ENCODE results near the gene PDE4A. TPM values are rescaled to one million over a fixed set of nuclear protein-coding genes. Genes with fewer than 3 reads are reported as not detected.

PDE4A gene
- total RNA-seq, 2 experiments from 2014 or later, result 24.6 to 25.5 TPM

DNA sequence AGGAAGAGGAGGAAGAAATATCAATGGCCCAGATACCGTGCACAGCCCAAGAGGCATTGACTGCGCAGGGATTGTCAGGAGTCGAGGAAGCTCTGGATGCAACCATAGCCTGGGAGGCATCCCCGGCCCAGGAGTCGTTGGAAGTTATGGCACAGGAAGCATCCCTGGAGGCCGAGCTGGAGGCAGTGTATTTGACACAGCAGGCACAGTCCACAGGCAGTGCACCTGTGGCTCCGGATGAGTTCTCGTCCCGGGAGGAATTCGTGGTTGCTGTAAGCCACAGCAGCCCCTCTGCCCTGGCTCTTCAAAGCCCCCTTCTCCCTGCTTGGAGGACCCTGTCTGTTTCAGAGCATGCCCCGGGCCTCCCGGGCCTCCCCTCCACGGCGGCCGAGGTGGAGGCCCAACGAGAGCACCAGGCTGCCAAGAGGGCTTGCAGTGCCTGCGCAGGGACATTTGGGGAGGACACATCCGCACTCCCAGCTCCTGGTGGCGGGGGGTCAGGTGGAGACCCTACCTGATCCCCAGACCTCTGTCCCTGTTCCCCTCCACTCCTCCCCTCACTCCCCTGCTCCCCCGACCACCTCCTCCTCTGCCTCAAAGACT, 46.9 kb downstream of the PDE4A start:
- no peak for DNase-seq
- ATAC-seq, result no peak
- H3K27ac Mint-ChIP-seq, result no peak overlapping the region
- no peaks in the 10 kb centered on the region for H3K9me3 Mint-ChIP-seq
- intact Hi-C loops (cut with micrococcal nuclease), result no loop called here
- peaks cover 2% of the 10 kb centered on the region for H3K4me1 Mint-ChIP-seq (ENCODE audit: low read depth)
- H3K27me3 Mint-ChIP-seq, result no peaks in the 10 kb centered on the region
- H3K4me3 Mint-ChIP-seq, result no peak overlapping the region
- H3K36me3 Mint-ChIP-seq (ENCODE audit: low read depth), result peaks cover 12% of the 10 kb centered on the region
- ChIA-PET CTCF (interaction anchor here (1.6 to 2.1 kb wide), 2 partner anchors 11 to 12 kb away, joined by 7 to 14 read pairs; no protein-coding TSS in a partner anchor), POLR2A (no interaction called here)
- no peak for TF ChIP-seq CTCF (IDR thresholded peaks at IDR 0.05)

- ChIA-PET POLR2A (no interaction called here), CTCF (interaction anchor here (1.6 kb wide), 1 partner anchor 11 kb away, joined by 7 read pairs; no protein-coding TSS in a partner anchor)
- no peak overlapping the region for H3K27ac Mint-ChIP-seq
- no peak overlapping the region for H3K4me3 Mint-ChIP-seq
- H3K9me3 Mint-ChIP-seq, result no peaks in the 10 kb centered on the region
- no peaks in the 10 kb centered on the region for H3K4me1 Mint-ChIP-seq (ENCODE audit: low read depth)
- no peaks in the 10 kb centered on the region for H3K27me3 Mint-ChIP-seq
- intact Hi-C loops (cut with micrococcal nuclease), result no loop called here
- peaks cover 12% of the 10 kb centered on the region for H3K36me3 Mint-ChIP-seq (ENCODE audit: low read depth)
- no peak for TF ChIP-seq CTCF (IDR thresholded peaks at IDR 0.05)
- ATAC-seq (no peak), DNase-seq (no peak)
Observed at GRCh38 chr19:10468133-10468532, 47.8 kb downstream of the PDE4A start.

DNA sequence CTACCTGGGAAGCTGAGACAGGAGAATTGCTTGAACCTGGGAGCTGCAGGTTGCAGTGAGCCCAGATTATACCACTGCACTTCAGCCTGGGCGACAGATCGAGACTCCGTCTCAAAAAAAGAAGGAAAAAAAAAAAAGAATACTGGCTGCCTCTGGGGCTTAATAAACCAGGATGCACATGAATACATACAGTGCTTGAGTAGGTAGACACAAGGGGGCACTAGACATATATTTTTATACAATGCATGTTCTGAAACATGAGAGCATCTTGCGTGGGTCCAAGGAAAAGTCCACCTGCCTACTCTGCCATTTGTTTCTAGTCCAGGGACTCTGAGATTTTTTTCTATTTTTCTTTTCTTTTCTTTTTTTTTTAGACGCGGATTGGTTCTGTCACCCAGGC, 51.6 kb downstream of the PDE4A start:
- ChIA-PET POLR2A (interaction anchor here (0.7 kb wide), 1 partner anchor 16 kb away, joined by 3 read pairs; no protein-coding TSS in a partner anchor), CTCF (interaction anchor here (0.8 to 2.0 kb wide), 3 partner anchors 12 to 334 kb away, joined by 3 to 10 read pairs (median 3); no protein-coding TSS in a partner anchor)
- intact Hi-C loops (cut with micrococcal nuclease), result loop anchor here (10.0 kb wide), 1 partner anchor 67 kb away; the partner anchor contains the start of gene CDC37
- no peak overlapping the region for H3K4me3 Mint-ChIP-seq
- H3K27me3 Mint-ChIP-seq, result no peaks in the 10 kb centered on the region
- H3K4me1 Mint-ChIP-seq (ENCODE audit: low read depth), result no peaks in the 10 kb centered on the region
- no peaks in the 10 kb centered on the region for H3K9me3 Mint-ChIP-seq
- H3K27ac Mint-ChIP-seq, result no peak overlapping the region
- TF ChIP-seq CTCF (IDR thresholded peaks at IDR 0.05), result peak; percentile 64
- H3K36me3 Mint-ChIP-seq (ENCODE audit: low read depth), result peaks cover 1% of the 10 kb centered on the region
- peak; percentile 19 for DNase-seq
- peak; percentile 63 for ATAC-seq

GRCh38 chr19:10473192-10473591, 52.9 kb downstream of the PDE4A start:
- H3K4me3 Mint-ChIP-seq, result no peak overlapping the region
- POLR2A ChIA-PET, result interaction anchor here (0.7 kb wide), 2 partner anchors 61 to 189 kb away, joined by 3 read pairs; no protein-coding TSS in a partner anchor

More at GRCh38 chr19:10473192-10473591, 52.9 kb downstream of the PDE4A start:
- no peak for DNase-seq
- no peak for ATAC-seq
- H3K9me3 Mint-ChIP-seq, result no peaks in the 10 kb centered on the region
- no peak for TF ChIP-seq CTCF (IDR thresholded peaks at IDR 0.05)
- H3K36me3 Mint-ChIP-seq (ENCODE audit: low read depth), result no peaks in the 10 kb centered on the region
- CTCF ChIA-PET, result interaction anchor here (0.6 to 2.0 kb wide), 7 partner anchors 11 to 226 kb away, joined by 3 to 10 read pairs (median 3); partner anchors contain the start of gene CDC37
- no peaks in the 10 kb centered on the region for H3K4me1 Mint-ChIP-seq (ENCODE audit: low read depth)
- no peak overlapping the region for H3K27ac Mint-ChIP-seq
- intact Hi-C loops (cut with micrococcal nuclease), result loop anchor here (10.0 kb wide), 1 partner anchor 68 kb away; the partner anchor contains the start of gene CDC37
- no peaks in the 10 kb centered on the region for H3K27me3 Mint-ChIP-seq
